Mucosa of stomach (tissue), 1 donor: Measurements from ENCODE around the gene TIMP4.

Experiments used
- H3K27me3 ChIP-seq: one replicate; pipeline ENCODE4 v1.7.0; 2013; ENCODE audit warnings: mild to moderate bottlenecking, low read length; ENCODE audit not compliant: control insufficient read depth, insufficient read depth
- H3K36me3 ChIP-seq: one replicate; pipeline ENCODE4 v1.7.0; 2013; ENCODE audit warnings: low read length; ENCODE audit not compliant: control insufficient read depth, insufficient read depth
- H3K4me1 ChIP-seq: one replicate; pipeline ENCODE4 v1.7.0; 2013; ENCODE audit warnings: mild to moderate bottlenecking, low read length; ENCODE audit not compliant: control insufficient read depth, insufficient read depth
- H3K4me3 ChIP-seq: one replicate; pipeline ENCODE4 v1.7.0; 2013; ENCODE audit warnings: low read length
- H3K9ac ChIP-seq: one replicate; pipeline ENCODE4 v1.7.0; 2013; ENCODE audit warnings: mild to moderate bottlenecking, low read length, moderate library complexity
- H3K9me3 ChIP-seq: one replicate; pipeline ENCODE4 v1.7.0; 2013; ENCODE audit warnings: mild to moderate bottlenecking, low read length, moderate library complexity; ENCODE audit not compliant: control insufficient read depth
- donor health status: Pancreatic carcinoma.

The TIMP4 gene

DNA sequence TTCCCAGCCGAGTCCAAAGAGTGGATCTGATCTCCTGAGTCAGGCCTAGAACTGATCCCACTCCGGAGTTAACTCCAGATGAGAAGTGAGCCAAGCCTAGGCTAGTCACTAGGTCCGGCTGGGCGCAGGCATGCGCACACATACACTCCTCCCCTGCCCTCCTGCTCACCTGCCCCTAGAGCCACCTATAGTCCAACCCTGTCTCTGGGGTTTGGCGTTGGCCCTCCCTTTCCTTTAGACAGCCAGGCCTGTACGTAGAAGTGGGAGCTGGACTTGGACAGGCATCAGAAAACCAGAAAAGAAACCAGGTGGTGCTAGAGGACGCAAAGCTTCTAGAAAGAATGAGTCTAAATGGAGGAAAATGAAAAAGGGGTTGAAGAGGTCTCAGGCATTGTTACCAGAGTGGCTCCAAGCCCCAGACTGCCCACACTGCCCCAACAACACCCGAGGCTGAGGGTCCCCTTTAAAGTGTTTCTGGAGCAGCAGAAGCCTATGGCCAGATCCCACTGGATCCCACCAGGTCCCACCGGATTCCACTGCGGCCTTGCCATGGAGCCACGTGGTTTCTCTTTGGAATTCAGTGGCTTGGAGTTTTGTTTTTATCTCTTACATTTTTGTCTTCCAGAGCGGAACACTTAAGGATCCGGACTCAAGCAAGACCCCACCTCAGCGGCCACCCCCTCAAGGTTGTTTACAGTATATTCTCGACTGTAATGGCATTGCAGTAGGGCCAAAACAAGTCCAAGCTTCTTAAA lies 24.2 kb upstream of the TIMP4 start:
- Histone ChIP-seq H3K36me3 (no peaks in the 10 kb centered on the region), H3K9ac (no peak overlapping the region), H3K9me3 (no peaks in the 10 kb centered on the region), H3K4me1 (peaks cover 31% of the 10 kb centered on the region), H3K27me3 (no peaks in the 10 kb centered on the region), H3K4me3 (no peak overlapping the region)

DNA sequence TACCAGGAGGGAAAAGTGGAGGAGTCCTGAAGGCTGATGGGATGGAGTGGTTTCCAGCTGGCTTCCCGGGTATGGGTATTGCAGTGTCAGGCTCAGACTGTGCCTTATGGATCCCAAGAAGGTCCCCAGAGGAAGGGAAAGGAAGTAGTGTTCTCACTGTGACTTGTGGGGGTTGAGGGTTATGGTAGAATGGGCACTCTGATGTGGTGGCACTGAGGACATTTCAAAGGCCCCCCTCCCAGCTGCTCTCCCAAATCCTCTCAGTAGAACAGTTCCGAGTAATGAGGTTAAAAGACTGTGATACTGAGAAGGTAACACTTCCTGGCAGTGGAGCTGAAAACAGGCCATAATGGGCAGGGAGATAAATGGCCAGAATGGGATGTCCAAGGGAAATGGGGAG lies 23.1 kb upstream of the TIMP4 start:
- H3K36me3 ChIP-seq = no peaks in the 10 kb centered on the region
- H3K4me1 ChIP-seq = peaks cover 22% of the 10 kb centered on the region
- no peak overlapping the region for H3K4me3 ChIP-seq
- no peaks in the 10 kb centered on the region for H3K27me3 ChIP-seq
- no peaks in the 10 kb centered on the region for H3K9me3 ChIP-seq
- no peak overlapping the region for H3K9ac ChIP-seq

- H3K4me3 ChIP-seq = no peak overlapping the region
- H3K4me1 ChIP-seq = peaks cover 22% of the 10 kb centered on the region
- no peaks in the 10 kb centered on the region for H3K27me3 ChIP-seq
- no peaks in the 10 kb centered on the region for H3K9me3 ChIP-seq
- H3K36me3 ChIP-seq = no peaks in the 10 kb centered on the region
- no peak overlapping the region for H3K9ac ChIP-seq
These were observed 22.6 kb upstream of the TIMP4 start for GRCh38 chr3:12181301-12181700.

- no peaks in the 10 kb centered on the region for H3K36me3 ChIP-seq
- no peaks in the 10 kb centered on the region for H3K27me3 ChIP-seq
- no peak overlapping the region for H3K9ac ChIP-seq
- no peaks in the 10 kb centered on the region for H3K9me3 ChIP-seq
- H3K4me3 ChIP-seq = no peak overlapping the region
- H3K4me1 ChIP-seq = peaks cover 27% of the 10 kb centered on the region
These were observed 21.9 kb upstream of the TIMP4 start for GRCh38 chr3:12180631-12181030.

- Histone ChIP-seq H3K4me3 (no peak overlapping the region), H3K36me3 (no peaks in the 10 kb centered on the region), H3K4me1 (peaks cover 27% of the 10 kb centered on the region), H3K9ac (no peak overlapping the region), H3K27me3 (no peaks in the 10 kb centered on the region), H3K9me3 (no peaks in the 10 kb centered on the region)
These were observed 21.5 kb upstream of the TIMP4 start for GRCh38 chr3:12180218-12180617.

DNA sequence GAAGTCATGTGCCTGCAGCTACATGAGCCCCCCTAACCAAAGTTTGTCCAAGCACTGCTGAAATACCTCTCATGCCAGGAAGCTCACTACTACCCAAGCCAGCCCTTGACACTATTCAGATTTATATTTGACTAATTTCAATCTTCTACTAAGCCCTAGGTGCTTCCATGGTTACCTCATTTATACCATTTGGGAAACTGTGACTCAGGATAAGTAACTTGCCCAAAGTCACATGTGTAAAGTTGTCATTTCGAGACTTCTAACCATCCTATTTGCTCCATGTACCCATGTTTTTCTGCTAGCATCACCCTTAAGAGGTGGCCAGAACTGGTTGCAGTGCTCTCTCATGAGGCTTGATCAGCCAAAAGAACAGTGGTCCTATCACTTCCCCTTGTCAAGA lies 20.7 kb upstream of the TIMP4 start:
- H3K4me1 ChIP-seq = peaks cover 27% of the 10 kb centered on the region

GRCh38 chr3:12178091-12178820 lies 19.5 kb upstream of the TIMP4 start:
- Histone ChIP-seq H3K9me3 (no peaks in the 10 kb centered on the region), H3K9ac (no peak overlapping the region), H3K36me3 (no peaks in the 10 kb centered on the region), H3K27me3 (no peaks in the 10 kb centered on the region), H3K4me3 (no peak overlapping the region), H3K4me1 (peaks cover 27% of the 10 kb centered on the region)

More for the DNA sequence above, 20.7 kb upstream of the TIMP4 start:
- no peaks in the 10 kb centered on the region for H3K36me3 ChIP-seq
- H3K4me3 ChIP-seq = no peak overlapping the region
- no peak overlapping the region for H3K9ac ChIP-seq
- H3K27me3 ChIP-seq = no peaks in the 10 kb centered on the region
- no peaks in the 10 kb centered on the region for H3K9me3 ChIP-seq

DNA sequence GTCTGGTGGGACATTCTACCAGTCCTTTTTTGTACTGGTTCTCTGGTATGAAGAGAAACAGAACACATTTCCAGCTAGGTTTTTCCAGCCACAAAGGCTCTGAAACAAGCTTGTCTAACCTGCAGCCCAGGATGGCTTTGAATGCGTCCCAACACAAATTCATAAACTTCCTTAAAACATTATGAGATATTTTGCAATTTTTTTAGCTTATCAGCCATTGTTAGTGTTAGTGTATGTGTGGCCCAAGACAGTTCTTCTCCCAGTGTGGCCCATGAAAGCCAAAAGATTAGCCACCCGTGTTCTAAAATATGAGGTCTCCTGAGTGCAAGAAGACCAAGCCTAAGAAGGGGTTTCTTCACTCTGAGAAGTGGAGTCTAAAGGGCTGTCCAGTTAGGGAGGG lies 18.4 kb upstream of the TIMP4 start:
- Histone ChIP-seq H3K9me3 (no peaks in the 10 kb centered on the region), H3K27me3 (no peaks in the 10 kb centered on the region), H3K9ac (no peak overlapping the region), H3K4me1 (peaks cover 27% of the 10 kb centered on the region), H3K4me3 (no peak overlapping the region), H3K36me3 (no peaks in the 10 kb centered on the region)

GRCh38 chr3:12175844-12176453 lies 17.2 kb upstream of the TIMP4 start:
- Histone ChIP-seq H3K27me3 (no peaks in the 10 kb centered on the region), H3K9ac (no peak overlapping the region), H3K4me1 (peaks cover 27% of the 10 kb centered on the region)

DNA sequence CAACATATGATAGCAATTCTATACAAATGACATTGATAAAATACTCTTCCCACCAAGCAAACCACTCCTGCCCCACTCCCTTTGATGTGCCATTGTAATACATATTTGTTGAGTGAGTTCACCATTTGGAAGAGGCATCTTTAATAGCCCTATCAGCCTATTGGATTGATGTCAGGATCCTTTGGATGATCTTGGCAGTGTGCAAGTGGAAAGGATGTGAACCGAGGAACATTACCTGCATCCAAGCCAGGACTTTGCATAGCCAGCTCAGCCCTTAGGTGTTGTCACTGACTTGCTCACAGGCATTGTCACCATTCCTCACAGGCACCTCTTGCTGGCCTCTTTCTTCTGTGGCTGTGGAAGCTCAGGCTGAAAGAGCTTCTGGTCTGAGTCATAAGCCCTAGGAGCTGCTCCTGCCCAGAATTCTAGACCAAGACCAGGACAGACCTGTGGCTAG lies 16.5 kb upstream of the TIMP4 start:
- no peaks in the 10 kb centered on the region for H3K9me3 ChIP-seq
- H3K4me3 ChIP-seq = no peak overlapping the region
- peaks cover 23% of the 10 kb centered on the region for H3K4me1 ChIP-seq
- no peaks in the 10 kb centered on the region for H3K27me3 ChIP-seq
- H3K9ac ChIP-seq = no peak overlapping the region
- H3K36me3 ChIP-seq = no peaks in the 10 kb centered on the region

More at GRCh38 chr3:12175844-12176453, 17.2 kb upstream of the TIMP4 start:
- H3K36me3 ChIP-seq = no peaks in the 10 kb centered on the region
- no peak overlapping the region for H3K4me3 ChIP-seq
- no peaks in the 10 kb centered on the region for H3K9me3 ChIP-seq

- no peak overlapping the region for H3K9ac ChIP-seq
- no peak overlapping the region for H3K4me3 ChIP-seq
- no peaks in the 10 kb centered on the region for H3K9me3 ChIP-seq
- no peaks in the 10 kb centered on the region for H3K36me3 ChIP-seq
- no peaks in the 10 kb centered on the region for H3K27me3 ChIP-seq
- no peaks in the 10 kb centered on the region for H3K4me1 ChIP-seq
These were observed 11.5 kb upstream of the TIMP4 start for GRCh38 chr3:12170207-12170606.

DNA sequence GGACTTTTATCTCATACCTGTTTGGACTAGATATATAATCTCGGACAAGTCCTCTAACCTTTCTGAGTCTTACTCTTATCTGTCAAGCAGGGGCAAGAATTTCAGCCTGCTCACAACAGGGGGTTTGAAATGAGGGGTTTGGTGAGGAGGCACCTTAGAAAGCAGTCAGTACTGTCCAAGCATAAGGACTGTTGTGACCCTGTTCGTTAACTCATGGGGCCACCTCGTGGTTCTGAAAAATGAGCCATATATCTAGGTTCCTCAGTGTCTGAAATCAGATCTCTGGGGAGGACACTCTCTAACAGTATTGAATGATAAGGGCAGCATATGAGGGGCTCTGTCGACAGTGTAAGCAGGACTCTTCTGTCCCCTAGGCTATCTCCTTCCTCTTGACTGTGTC lies 7.2 kb upstream of the TIMP4 start:
- H3K27me3 ChIP-seq = no peaks in the 10 kb centered on the region
- no peaks in the 10 kb centered on the region for H3K4me1 ChIP-seq
- H3K4me3 ChIP-seq = no peak overlapping the region
- no peaks in the 10 kb centered on the region for H3K9me3 ChIP-seq
- no peaks in the 10 kb centered on the region for H3K36me3 ChIP-seq
- no peak overlapping the region for H3K9ac ChIP-seq
